Fibroblast of skin of abdomen (primary cell): ENCODE data around the gene SPATA21. TPM values are rescaled to one million over a fixed set of nuclear protein-coding genes. Genes with fewer than 3 reads are reported as not detected.
"Not testable (repeated sequence)": the region's sequence is repeated elsewhere in the genome, so short reads cannot be mapped to it uniquely, and the experiment has no call there.

ENCODE experiments used
- DNase-seq: peaks from one replicate; pipeline ENCODE4 v3.0.0-alpha.2; 2013
- polyA plus RNA-seq, 2 experiments: library from polyadenylated mRNA; unstranded; fragments of 120-200 nt; gene quantifications; one replicate each; pipeline ENCODE4 v1.2.1, GENCODE V29; 2013; ENCODE audit not compliant: insufficient read length in 2 of 2

Gene SPATA21
- polyA plus RNA-seq (2013, experiment 1 of 2; ENCODE audit: insufficient read length) = not detected
- polyA plus RNA-seq (2013, experiment 2 of 2; ENCODE audit: insufficient read length) = not detected

- DNase-seq = no peak
Measured at GRCh38 chr1:16436946-16437474, at the start of gene SPATA21. Gene SPATA21, minus strand, starts transcription at chr1:16437424. Its CDS starts 6,053 bp downstream, at chr1:16431371.

GRCh38 chr1:16487011-16487410 is 49.8 kb upstream of the SPATA21 start:
- DNase-seq = not testable (repeated sequence)

- DNase-seq = not testable (repeated sequence)
Measured at GRCh38 chr1:16486316-16486715, 49.1 kb upstream of the SPATA21 start.

- DNase-seq = no peak
Measured at GRCh38 chr1:16484931-16485330, 47.7 kb upstream of the SPATA21 start.

GRCh38 chr1:16484501-16484835 is 47.2 kb upstream of the SPATA21 start:
- DNase-seq = no peak

GRCh38 chr1:16483639-16484500 is 46.6 kb upstream of the SPATA21 start:
- not testable (repeated sequence) for DNase-seq

- DNase-seq = not testable (repeated sequence)
Measured at GRCh38 chr1:16483146-16483545, 45.9 kb upstream of the SPATA21 start.

GRCh38 chr1:16478091-16478490 is 40.9 kb upstream of the SPATA21 start:
- DNase-seq = no peak

- DNase-seq = not testable (repeated sequence)
Measured at GRCh38 chr1:16475771-16476770, 38.8 kb upstream of the SPATA21 start.

- not testable (repeated sequence) for DNase-seq
Measured at GRCh38 chr1:16474891-16475290, 37.7 kb upstream of the SPATA21 start.

GRCh38 chr1:16474166-16474800 is 37.1 kb upstream of the SPATA21 start:
- DNase-seq = no peak

- DNase-seq = no peak
Measured at GRCh38 chr1:16468558-16468957, 31.3 kb upstream of the SPATA21 start.

GRCh38 chr1:16464917-16465625 is 27.8 kb upstream of the SPATA21 start:
- peak; percentile 23 for DNase-seq

- DNase-seq = no peak
Measured at GRCh38 chr1:16462773-16463330, 25.6 kb upstream of the SPATA21 start.

- no peak for DNase-seq
Measured at GRCh38 chr1:16461681-16462080, 24.5 kb upstream of the SPATA21 start.

GRCh38 chr1:16459352-16459925 is 22.2 kb upstream of the SPATA21 start:
- no peak for DNase-seq

GRCh38 chr1:16458831-16459230 is 21.6 kb upstream of the SPATA21 start:
- DNase-seq = no peak

- DNase-seq = not testable (repeated sequence)
Measured at GRCh38 chr1:16456151-16456550, 18.9 kb upstream of the SPATA21 start.

- DNase-seq = not testable (repeated sequence)
Measured at GRCh38 chr1:16454909-16455308, 17.7 kb upstream of the SPATA21 start.

GRCh38 chr1:16451841-16452528 is 14.8 kb upstream of the SPATA21 start:
- DNase-seq = no peak
